GM23338 (cell line): Measurements from ENCODE around the gene EDA. TPM values are rescaled to one million over a fixed set of nuclear protein-coding genes. Genes with fewer than 3 reads are reported as not detected.

ENCODE experiments used
- ATAC-seq: fragments of 200-7000 bp; cut with Tn5 transposase; 3 replicates; pipeline ENCODE4 v1.9.1; 2020
- DNase-seq: peaks from one replicate; pipeline ENCODE4 v3.0.0-alpha.2; 2015; ENCODE audit warnings: low spot score
- H2AFZ ChIP-seq: fragments of 200-600 bp; sonication (generic); 2 replicates; pipeline ENCODE4 v1.8.0; 2016; ENCODE audit warnings: antibody characterized with exemption, mild to moderate bottlenecking, moderate library complexity
- H3F3A ChIP-seq: fragments of 200-600 bp; sonication (generic); replicated peaks from 2 replicates; pipeline ENCODE4 v1.8.0; 2017; ENCODE audit warnings: antibody characterized with exemption, mixed run types, low read depth
- H3K27ac ChIP-seq: fragments of 200-600 bp; sonication (generic); 2 replicates; pipeline ENCODE4 v1.6.1; 2016; ENCODE audit warnings: low read depth
- H3K27me3 ChIP-seq: fragments of 200-600 bp; sonication (generic); 2 replicates; pipeline ENCODE4 v1.8.0; 2016; ENCODE audit warnings: mild to moderate bottlenecking, mixed run types, moderate library complexity; ENCODE audit not compliant: insufficient read depth
- H3K36me3 ChIP-seq: fragments of 200-600 bp; sonication (generic); 2 replicates; pipeline ENCODE4 v1.8.0; 2016; ENCODE audit warnings: mild to moderate bottlenecking; ENCODE audit not compliant: insufficient read depth
- H3K4me1 ChIP-seq: fragments of 200-600 bp; sonication (generic); 2 replicates; pipeline ENCODE4 v1.8.0; 2016; ENCODE audit warnings: mild to moderate bottlenecking, moderate library complexity; ENCODE audit not compliant: insufficient read depth
- H3K4me2 ChIP-seq: fragments of 200-600 bp; sonication (generic); 2 replicates; pipeline ENCODE4 v1.7.1; 2017; ENCODE audit warnings: mixed run types
- H3K4me3 ChIP-seq: fragments of 200-600 bp; sonication (generic); 2 replicates; pipeline ENCODE4 v1.6.1; 2016; ENCODE audit warnings: mixed run types
- H3K79me2 ChIP-seq: fragments of 200-600 bp; sonication (generic); replicated peaks from 2 replicates; pipeline ENCODE4 v1.8.0; 2017; ENCODE audit warnings: mild to moderate bottlenecking; ENCODE audit not compliant: insufficient read depth
- H3K9me2 ChIP-seq: fragments of 200-600 bp; sonication (generic); 2 replicates; pipeline ENCODE4 v1.8.0; 2017; ENCODE audit not compliant: insufficient read depth
- H4K20me1 ChIP-seq: fragments of 200-600 bp; sonication (generic); replicated peaks from 2 replicates; pipeline ENCODE4 v1.8.0; 2017; ENCODE audit warnings: mild to moderate bottlenecking; ENCODE audit not compliant: insufficient read depth
- H3K27ac Mint-ChIP-seq: 2 replicates; pipeline ENCODE4 v1.8.0; 2020; ENCODE audit warnings: inconsistent platforms, mild to moderate bottlenecking, moderate library complexity, mixed read lengths
- H3K27me3 Mint-ChIP-seq: 3 replicates; pipeline ENCODE4 v1.8.0; 2022; ENCODE audit warnings: low read depth, mild to moderate bottlenecking, moderate library complexity, mixed read lengths, inconsistent platforms; ENCODE audit not compliant: insufficient read depth, poor library complexity
- H3K36me3 Mint-ChIP-seq: 3 replicates; pipeline ENCODE4 v1.8.0; 2021; ENCODE audit warnings: low read depth, mild to moderate bottlenecking, inconsistent platforms, moderate library complexity, mixed read lengths
- H3K4me1 Mint-ChIP-seq: 3 replicates; pipeline ENCODE4 v1.8.0; 2020; ENCODE audit warnings: mild to moderate bottlenecking, inconsistent platforms, mixed read lengths
- H3K4me3 Mint-ChIP-seq: 3 replicates; pipeline ENCODE4 v1.8.0; 2021; ENCODE audit warnings: moderate library complexity, mild to moderate bottlenecking, inconsistent platforms, mixed read lengths
- H3K9me3 Mint-ChIP-seq: 3 replicates; pipeline ENCODE4 v1.8.0; 2020; ENCODE audit warnings: moderate library complexity, mild to moderate bottlenecking, inconsistent platforms, mixed read lengths
- CREB1 ChIP-seq: fragments of 250-450 bp; sonication (Bioruptor Pico); IDR thresholded peaks from 2 replicates; pipeline ENCODE4 v1.5.0; 2020; ENCODE audit warnings: low read depth, mild to moderate bottlenecking, moderate library complexity
- EZH2 ChIP-seq: fragments of 200-600 bp; sonication (generic); IDR thresholded peaks from one replicate; pipeline ENCODE4 v1.8.0; 2017; ENCODE audit warnings: antibody characterized with exemption, mild to moderate bottlenecking, low read depth; ENCODE audit not compliant: unreplicated experiment
- EZH2phosphoT487 ChIP-seq: fragments of 200-600 bp; sonication (generic); IDR thresholded peaks from one replicate; pipeline ENCODE4 v1.8.1; 2018; ENCODE audit warnings: antibody characterized with exemption; ENCODE audit not compliant: unreplicated experiment
- JUNB ChIP-seq: IDR thresholded peaks from one replicate; pipeline ENCODE4 v1.6.1; 2016; ENCODE audit warnings: antibody characterized with exemption; ENCODE audit not compliant: unreplicated experiment
- NANOG ChIP-seq: IDR thresholded peaks from 2 replicates; pipeline ENCODE4 v1.6.1; 2016; ENCODE audit warnings: antibody characterized with exemption, borderline replicate concordance
- POLR2AphosphoS5 ChIP-seq: IDR thresholded peaks from 2 replicates; pipeline ENCODE4 v1.6.1; 2016; ENCODE audit warnings: antibody characterized with exemption, low read depth
- STAT1 ChIP-seq: IDR thresholded peaks from one replicate; pipeline ENCODE4 v1.6.1; 2016; ENCODE audit warnings: antibody characterized with exemption; ENCODE audit not compliant: unreplicated experiment
- ZNF114 ChIP-seq: fragments of 250-450 bp; sonication (Bioruptor Pico); IDR thresholded peaks from 2 replicates; pipeline ENCODE4 v1.5.0; 2020; ENCODE audit warnings: mild to moderate bottlenecking, moderate library complexity
- ZNF331 ChIP-seq: fragments of 250-450 bp; sonication (Bioruptor Pico); IDR thresholded peaks from 2 replicates; pipeline ENCODE4 v1.5.0; 2020; ENCODE audit warnings: low read depth, mild to moderate bottlenecking, moderate library complexity
- long read RNA-seq: library from polyadenylated mRNA; unstranded; transcript quantifications from one replicate; pipeline ENCODE4 v2.0.0, GENCODE V29; 2020; ENCODE audit not compliant: unreplicated experiment
- polyA plus RNA-seq: library from polyadenylated mRNA; unstranded; fragments of >200 nt; fragmentation: Nextera tagmentation; extraction: Ambion mirVana; gene quantifications from 2 replicates; pipeline ENCODE4 v1.2.1, GENCODE V29; 2016
- total RNA-seq: library from RNA; depleted of rRNA; stranded (reverse); fragments of >200 nt; shearing (Covaris generic); gene quantifications from 2 replicates; pipeline ENCODE4 v1.2.3, GENCODE V29; 2014; rRNA removed
- TF ChIP-seq, protein P1 (sequence below), 2 experiments: fragments of 200-600 bp in 1 of 2; sonication (generic) in 1 of 2; conservative IDR thresholded peaks; 2 replicates each; pipeline versions ENCODE4 v1.5.1 to v1.6.1; 2016 to 2017; ENCODE audit warnings: antibody characterized with exemption in 2 of 2, low read depth in 2 of 2, mild to moderate bottlenecking in 2 of 2, moderate library complexity in 1 of 2
- TF ChIP-seq, protein P2 (sequence below): IDR thresholded peaks from 2 replicates; pipeline ENCODE4 v1.6.1; 2016; ENCODE audit warnings: antibody characterized with exemption
- TF ChIP-seq, protein P3 (sequence below): fragments of 250-450 bp; sonication (Bioruptor Pico); IDR thresholded peaks from 2 replicates; pipeline ENCODE4 v1.5.0; 2020; ENCODE audit warnings: mild to moderate bottlenecking, moderate library complexity
- TF ChIP-seq, protein P4 (sequence below): IDR thresholded peaks from one replicate; pipeline ENCODE4 v1.6.1; 2018; ENCODE audit warnings: antibody characterized with exemption; ENCODE audit not compliant: unreplicated experiment

Gene EDA
- total RNA-seq (14.9 and 19.6 TPM in 2 replicates), polyA plus RNA-seq (5.0 and 6.6 TPM in 2 replicates)
- long read RNA-seq, partial matches to known transcripts: 0 of 1 reads
- long read RNA-seq, other reads (novel, unspliced or antisense): 1 of 1 reads

DNA sequence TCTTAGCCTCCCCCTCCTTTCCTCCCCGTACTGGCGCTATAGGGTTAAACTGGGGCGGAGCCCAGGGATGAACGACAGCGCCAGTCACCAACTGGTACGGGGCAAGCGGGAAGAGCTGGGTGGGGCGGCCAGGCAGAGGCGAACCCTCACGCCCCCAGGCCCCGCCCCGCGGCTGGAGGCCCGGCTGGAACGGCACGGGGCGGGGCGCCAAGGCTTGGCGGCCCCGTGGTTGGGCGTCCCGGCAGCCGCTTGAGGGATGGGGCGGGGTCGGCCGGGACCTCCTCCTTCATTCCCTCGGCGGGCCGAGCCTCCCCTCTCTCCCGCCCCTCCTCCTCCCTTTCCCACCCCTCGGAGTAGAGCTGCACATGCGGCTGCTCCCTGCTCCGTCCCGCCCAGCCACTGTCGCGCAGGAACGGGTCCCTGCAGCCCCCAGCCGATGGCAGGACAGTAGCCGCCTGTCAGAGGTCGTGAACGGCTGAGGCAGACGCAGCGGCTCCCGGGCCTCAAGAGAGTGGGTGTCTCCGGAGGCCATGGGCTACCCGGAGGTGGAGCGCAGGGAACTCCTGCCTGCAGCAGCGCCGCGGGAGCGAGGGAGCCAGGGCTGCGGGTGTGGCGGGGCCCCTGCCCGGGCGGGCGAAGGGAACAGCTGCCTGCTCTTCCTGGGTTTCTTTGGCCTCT, at the start of gene EDA:
Gene EDA (plus strand): TSS at position 335 of the 678 bp plus-strand sequence.
- Histone ChIP-seq H3K4me1 (0 out of 2 replicates have a peak, but pooled peaks cover 4% of the 10 kb centered on the region), H3K9me2 (no peaks in the 10 kb centered on the region), H3K4me3 (peak within 1 kb of the TSS; percentile 64), H3K79me2 (peaks cover 18% of the 10 kb centered on the region), H4K20me1 (no peaks in the 10 kb centered on the region), H3K36me3 (no peaks in the 10 kb centered on the region), H3F3A (no peaks in the 10 kb centered on the region), H3K4me2 (peak within 1 kb of the TSS; percentile 78), H3K27me3 (peaks cover 14% of the 10 kb centered on the region), H3K27ac (no peak within 1 kb of the TSS), H2AFZ (peak within 1 kb of the TSS; percentile 28; the same call in 1 of the 2 replicates)
- no peaks in the 10 kb centered on the region for H3K36me3 Mint-ChIP-seq
- peak; percentile 89 for ATAC-seq
- DNase-seq: peak; percentile 91
- H3K27ac Mint-ChIP-seq: 0 out of 2 replicates have a peak within 1 kb of the TSS, but pooled peaks have one; percentile 52
- H3K9me3 Mint-ChIP-seq: no peaks in the 10 kb centered on the region
- no peak for TF ChIP-seq EZH2phosphoT487
- TF ChIP-seq, protein P1, sequence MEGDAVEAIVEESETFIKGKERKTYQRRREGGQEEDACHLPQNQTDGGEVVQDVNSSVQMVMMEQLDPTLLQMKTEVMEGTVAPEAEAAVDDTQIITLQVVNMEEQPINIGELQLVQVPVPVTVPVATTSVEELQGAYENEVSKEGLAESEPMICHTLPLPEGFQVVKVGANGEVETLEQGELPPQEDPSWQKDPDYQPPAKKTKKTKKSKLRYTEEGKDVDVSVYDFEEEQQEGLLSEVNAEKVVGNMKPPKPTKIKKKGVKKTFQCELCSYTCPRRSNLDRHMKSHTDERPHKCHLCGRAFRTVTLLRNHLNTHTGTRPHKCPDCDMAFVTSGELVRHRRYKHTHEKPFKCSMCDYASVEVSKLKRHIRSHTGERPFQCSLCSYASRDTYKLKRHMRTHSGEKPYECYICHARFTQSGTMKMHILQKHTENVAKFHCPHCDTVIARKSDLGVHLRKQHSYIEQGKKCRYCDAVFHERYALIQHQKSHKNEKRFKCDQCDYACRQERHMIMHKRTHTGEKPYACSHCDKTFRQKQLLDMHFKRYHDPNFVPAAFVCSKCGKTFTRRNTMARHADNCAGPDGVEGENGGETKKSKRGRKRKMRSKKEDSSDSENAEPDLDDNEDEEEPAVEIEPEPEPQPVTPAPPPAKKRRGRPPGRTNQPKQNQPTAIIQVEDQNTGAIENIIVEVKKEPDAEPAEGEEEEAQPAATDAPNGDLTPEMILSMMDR (conservative IDR thresholded peaks at IDR 0.05; ENCODE audit: low read depth in 2 of 2): no peak
- TF ChIP-seq JUNB: no peak
- TF ChIP-seq, protein P2, sequence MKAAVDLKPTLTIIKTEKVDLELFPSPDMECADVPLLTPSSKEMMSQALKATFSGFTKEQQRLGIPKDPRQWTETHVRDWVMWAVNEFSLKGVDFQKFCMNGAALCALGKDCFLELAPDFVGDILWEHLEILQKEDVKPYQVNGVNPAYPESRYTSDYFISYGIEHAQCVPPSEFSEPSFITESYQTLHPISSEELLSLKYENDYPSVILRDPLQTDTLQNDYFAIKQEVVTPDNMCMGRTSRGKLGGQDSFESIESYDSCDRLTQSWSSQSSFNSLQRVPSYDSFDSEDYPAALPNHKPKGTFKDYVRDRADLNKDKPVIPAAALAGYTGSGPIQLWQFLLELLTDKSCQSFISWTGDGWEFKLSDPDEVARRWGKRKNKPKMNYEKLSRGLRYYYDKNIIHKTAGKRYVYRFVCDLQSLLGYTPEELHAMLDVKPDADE: no peak
- TF ChIP-seq ZNF331 (CRISPR knock-in tag): no peak
- TF ChIP-seq, protein P3, sequence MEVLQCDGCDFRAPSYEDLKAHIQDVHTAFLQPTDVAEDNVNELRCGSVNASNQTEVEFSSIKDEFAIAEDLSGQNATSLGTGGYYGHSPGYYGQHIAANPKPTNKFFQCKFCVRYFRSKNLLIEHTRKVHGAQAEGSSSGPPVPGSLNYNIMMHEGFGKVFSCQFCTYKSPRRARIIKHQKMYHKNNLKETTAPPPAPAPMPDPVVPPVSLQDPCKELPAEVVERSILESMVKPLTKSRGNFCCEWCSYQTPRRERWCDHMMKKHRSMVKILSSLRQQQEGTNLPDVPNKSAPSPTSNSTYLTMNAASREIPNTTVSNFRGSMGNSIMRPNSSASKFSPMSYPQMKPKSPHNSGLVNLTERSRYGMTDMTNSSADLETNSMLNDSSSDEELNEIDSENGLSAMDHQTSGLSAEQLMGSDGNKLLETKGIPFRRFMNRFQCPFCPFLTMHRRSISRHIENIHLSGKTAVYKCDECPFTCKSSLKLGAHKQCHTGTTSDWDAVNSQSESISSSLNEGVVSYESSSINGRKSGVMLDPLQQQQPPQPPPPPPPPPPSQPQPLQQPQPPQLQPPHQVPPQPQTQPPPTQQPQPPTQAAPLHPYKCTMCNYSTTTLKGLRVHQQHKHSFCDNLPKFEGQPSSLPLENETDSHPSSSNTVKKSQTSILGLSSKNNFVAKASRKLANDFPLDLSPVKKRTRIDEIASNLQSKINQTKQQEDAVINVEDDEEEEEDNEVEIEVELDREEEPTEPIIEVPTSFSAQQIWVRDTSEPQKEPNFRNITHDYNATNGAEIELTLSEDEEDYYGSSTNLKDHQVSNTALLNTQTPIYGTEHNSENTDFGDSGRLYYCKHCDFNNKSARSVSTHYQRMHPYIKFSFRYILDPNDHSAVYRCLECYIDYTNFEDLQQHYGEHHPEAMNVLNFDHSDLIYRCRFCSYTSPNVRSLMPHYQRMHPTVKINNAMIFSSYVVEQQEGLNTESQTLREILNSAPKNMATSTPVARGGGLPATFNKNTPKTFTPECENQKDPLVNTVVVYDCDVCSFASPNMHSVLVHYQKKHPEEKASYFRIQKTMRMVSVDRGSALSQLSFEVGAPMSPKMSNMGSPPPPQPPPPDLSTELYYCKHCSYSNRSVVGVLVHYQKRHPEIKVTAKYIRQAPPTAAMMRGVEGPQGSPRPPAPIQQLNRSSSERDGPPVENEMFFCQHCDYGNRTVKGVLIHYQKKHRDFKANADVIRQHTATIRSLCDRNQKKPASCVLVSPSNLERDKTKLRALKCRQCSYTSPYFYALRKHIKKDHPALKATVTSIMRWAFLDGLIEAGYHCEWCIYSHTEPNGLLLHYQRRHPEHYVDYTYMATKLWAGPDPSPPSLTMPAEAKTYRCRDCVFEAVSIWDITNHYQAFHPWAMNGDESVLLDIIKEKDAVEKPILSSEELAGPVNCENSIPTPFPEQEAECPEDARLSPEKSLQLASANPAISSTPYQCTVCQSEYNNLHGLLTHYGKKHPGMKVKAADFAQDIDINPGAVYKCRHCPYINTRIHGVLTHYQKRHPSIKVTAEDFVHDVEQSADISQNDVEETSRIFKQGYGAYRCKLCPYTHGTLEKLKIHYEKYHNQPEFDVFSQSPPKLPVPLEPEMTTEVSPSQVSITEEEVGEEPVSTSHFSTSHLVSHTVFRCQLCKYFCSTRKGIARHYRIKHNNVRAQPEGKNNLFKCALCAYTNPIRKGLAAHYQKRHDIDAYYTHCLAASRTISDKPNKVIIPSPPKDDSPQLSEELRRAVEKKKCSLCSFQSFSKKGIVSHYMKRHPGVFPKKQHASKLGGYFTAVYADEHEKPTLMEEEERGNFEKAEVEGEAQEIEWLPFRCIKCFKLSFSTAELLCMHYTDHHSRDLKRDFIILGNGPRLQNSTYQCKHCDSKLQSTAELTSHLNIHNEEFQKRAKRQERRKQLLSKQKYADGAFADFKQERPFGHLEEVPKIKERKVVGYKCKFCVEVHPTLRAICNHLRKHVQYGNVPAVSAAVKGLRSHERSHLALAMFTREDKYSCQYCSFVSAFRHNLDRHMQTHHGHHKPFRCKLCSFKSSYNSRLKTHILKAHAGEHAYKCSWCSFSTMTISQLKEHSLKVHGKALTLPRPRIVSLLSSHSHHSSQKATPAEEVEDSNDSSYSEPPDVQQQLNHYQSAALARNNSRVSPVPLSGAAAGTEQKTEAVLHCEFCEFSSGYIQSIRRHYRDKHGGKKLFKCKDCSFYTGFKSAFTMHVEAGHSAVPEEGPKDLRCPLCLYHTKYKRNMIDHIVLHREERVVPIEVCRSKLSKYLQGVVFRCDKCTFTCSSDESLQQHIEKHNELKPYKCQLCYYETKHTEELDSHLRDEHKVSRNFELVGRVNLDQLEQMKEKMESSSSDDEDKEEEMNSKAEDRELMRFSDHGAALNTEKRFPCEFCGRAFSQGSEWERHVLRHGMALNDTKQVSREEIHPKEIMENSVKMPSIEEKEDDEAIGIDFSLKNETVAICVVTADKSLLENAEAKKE (CRISPR knock-in tag): no peak
- TF ChIP-seq POLR2AphosphoS5: no peak
- no peak for TF ChIP-seq EZH2
- TF ChIP-seq ZNF114 (CRISPR knock-in tag): no peak
- no peak for TF ChIP-seq NANOG
- no peak for TF ChIP-seq STAT1
- TF ChIP-seq, protein P4, sequence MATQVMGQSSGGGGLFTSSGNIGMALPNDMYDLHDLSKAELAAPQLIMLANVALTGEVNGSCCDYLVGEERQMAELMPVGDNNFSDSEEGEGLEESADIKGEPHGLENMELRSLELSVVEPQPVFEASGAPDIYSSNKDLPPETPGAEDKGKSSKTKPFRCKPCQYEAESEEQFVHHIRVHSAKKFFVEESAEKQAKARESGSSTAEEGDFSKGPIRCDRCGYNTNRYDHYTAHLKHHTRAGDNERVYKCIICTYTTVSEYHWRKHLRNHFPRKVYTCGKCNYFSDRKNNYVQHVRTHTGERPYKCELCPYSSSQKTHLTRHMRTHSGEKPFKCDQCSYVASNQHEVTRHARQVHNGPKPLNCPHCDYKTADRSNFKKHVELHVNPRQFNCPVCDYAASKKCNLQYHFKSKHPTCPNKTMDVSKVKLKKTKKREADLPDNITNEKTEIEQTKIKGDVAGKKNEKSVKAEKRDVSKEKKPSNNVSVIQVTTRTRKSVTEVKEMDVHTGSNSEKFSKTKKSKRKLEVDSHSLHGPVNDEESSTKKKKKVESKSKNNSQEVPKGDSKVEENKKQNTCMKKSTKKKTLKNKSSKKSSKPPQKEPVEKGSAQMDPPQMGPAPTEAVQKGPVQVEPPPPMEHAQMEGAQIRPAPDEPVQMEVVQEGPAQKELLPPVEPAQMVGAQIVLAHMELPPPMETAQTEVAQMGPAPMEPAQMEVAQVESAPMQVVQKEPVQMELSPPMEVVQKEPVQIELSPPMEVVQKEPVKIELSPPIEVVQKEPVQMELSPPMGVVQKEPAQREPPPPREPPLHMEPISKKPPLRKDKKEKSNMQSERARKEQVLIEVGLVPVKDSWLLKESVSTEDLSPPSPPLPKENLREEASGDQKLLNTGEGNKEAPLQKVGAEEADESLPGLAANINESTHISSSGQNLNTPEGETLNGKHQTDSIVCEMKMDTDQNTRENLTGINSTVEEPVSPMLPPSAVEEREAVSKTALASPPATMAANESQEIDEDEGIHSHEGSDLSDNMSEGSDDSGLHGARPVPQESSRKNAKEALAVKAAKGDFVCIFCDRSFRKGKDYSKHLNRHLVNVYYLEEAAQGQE: no peak
- no peak for TF ChIP-seq CREB1 (CRISPR knock-in tag)
- H3K4me3 Mint-ChIP-seq: peak within 1 kb of the TSS; percentile 84
- H3K27me3 Mint-ChIP-seq: peaks cover 11% of the 10 kb centered on the region
- H3K4me1 Mint-ChIP-seq: peaks cover 12% of the 10 kb centered on the region
